ENCODE results near the gene IMMP2L.

The IMMP2L gene

DNA sequence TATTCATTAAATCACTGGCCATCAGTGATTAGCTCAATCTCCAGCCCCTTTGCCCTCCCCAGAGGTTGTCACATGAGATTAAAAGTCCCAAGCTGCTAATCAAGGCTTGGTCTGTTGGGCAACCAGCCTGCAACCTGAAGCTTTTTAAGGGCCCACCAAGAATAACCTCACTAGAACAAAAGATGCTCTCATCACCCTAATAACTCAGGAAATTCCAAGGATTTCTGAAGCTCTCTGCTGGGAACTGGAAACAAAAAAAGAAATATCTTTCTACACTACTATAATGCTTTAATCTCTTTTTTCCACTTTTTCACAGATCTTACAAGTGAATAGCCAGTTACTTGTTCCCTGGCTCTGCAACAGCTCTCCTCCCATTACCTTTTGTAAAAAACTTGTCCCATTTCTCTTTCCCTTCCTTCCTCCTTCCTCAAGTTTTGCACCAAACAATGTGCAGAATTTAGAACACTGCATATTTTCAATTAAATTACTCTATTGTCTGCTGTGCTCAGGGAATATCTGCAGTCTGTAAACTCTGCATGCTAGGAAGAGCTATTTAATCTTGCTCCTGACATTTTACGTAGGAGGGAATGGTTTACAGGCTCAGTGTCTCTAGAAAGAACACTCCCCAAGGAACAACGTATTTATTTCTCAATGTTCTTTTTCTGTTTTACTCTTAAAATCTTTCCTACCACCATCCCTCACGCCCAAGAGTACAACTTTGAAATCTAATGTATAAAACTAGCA, 169.1 kb downstream of the IMMP2L start:
- peak in 1 of 51 donors; percentile 36 for DNase-seq

DNA sequence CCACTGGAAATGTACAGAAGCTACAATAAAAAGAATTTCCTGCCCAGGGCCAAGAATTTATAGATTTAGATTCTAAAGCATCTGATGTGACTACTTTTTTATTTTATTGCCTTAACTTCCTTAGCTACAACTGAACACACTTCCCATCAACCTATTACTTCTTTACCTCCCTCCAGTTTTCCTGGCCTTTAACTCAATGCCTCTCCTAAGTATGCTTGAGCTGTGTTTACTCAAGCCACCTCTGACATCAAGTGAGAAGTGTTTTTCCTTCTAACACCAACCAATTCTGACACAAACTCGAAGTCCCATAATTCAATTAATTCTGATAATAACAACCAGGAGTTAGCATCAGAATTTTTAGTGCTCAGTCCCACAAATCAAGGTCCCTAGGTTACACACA, 170.0 kb downstream of the IMMP2L start:
- DNase-seq = no peak

DNA sequence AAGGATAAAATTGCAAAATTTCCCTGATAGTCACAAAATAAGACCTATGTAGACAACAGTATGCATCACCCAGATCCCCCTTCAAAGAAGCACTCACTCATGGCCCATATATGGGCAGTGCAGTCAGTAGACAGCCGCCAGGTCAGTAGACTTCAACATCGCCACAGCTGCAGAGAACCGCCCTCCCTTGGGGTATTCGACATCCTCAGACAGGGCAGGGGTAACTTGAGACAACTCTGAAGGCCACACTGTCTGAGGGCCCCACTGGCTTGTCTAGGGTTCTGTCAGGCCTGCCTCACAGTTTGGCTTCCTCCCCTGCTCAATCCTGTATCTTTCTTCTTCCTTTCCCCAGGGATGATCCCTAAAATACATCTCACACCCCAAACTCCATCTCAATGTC, 172.3 kb downstream of the IMMP2L start:
- no peak for DNase-seq

DNA sequence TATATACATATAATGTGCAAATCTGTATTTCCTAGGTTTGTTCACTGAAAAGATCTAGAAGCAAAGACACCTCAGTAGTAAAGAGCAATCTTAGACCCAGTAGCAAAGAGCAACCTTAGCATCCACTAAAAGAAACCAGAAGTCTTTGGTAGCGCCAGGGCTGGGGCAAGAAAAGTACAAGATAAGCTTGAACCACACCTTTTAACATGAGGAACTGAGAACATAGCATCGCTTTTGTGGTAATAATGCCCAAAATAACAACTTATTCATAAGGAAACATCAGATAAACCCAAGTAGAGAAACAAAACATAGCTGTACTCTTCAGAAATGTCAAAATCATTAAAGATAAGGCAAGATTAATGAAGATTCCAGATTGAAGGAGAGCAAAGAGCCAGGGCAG, 173.4 kb downstream of the IMMP2L start:
- DNase-seq = no peak

DNA sequence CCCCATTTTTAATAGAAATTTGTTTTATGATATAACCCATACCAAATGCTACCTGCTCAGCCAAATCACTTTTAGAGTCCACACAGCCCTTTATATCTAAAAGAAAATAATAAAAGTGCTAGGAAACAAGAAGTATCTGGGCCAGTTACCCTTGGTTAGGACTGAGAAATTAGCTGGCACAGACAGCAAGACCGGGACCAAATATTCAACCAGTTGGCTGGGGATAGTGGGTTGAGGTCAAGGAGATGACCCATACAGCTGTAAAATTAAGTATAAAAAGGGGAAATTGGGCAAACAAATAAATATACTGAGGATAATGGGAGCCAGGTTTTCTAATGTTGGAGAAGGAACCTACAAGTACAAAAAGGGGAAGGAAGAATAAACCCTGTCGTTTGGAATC, 174.3 kb downstream of the IMMP2L start:
- no peak for DNase-seq

DNA sequence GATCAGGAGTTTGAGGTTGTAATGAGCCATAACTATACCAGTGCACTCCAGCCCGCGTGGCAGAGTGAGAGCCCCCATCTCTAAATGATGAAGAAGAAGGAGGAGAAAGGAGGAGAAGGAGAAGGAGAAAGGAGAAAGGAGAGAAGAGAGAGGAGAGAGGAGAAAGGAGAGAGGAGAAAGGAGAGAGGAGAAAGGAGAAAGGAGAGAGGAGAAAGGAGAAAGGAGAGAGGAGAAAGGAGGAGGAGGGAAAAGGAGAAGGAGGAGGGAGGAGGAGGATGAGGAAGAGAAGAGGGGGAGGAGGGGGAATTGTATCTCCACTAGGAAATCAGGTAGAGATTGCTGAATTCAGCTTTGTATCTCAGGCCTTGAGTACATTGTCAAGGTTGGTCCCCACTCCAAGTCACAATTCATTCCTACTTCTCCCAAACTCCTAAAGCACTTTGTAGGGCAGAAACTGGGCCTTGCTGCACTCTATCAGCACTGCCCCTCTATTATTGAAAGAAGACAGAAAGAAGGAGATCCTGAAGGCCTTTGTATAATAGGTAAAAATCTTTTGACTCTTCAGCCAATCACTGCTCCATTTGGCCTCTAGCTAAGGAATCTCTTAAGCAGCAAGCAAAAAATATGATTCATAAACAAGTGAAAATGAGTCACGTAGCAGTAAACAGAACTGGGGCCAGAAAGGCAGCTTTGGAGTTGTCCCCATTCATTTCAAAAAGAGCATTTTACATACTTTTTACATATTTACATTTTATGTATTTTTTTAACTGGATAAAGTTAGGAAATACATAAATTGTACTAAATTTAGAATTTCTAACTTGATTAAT, 178.0 kb downstream of the IMMP2L start:
- no peak for DNase-seq

DNA sequence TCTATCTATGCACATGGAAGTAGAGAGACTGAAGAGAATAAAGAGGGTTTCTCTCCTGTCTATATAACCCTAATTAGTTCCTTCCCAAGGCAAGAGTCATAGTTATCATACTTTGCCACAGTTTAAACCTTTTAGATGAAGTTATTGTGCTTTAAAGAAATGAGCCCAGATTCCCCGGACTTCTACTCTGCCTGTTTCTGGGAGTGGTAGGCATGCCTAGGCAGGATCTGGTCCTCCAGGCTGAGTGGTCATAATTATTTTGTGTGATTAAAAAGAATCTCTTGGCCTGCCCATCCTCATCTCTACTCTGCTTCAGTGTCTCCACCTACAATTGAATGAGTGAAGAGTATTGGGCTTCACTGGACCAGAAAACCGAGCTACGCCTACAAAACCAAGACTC, 179.2 kb downstream of the IMMP2L start:
- DNase-seq = no peak

DNA sequence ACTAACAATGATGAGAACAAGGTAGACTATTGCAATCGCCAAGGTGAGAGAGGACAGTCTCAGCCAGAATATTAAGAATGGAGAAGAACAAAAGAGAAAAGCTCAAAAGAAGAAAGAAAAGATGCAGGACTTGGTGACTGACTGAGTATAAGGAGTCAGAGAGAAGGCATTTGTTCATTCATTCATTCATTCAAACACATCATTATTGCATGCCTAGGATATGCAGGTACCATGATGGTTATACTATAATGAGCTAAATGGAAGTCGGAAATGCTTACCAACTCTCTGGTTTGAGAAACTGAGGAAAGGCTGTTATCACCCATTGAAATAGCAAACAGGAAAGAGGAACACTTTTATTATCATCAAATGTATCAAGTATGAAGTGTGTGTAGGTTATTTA, 180.7 kb downstream of the IMMP2L start:
- no peak for DNase-seq

DNA sequence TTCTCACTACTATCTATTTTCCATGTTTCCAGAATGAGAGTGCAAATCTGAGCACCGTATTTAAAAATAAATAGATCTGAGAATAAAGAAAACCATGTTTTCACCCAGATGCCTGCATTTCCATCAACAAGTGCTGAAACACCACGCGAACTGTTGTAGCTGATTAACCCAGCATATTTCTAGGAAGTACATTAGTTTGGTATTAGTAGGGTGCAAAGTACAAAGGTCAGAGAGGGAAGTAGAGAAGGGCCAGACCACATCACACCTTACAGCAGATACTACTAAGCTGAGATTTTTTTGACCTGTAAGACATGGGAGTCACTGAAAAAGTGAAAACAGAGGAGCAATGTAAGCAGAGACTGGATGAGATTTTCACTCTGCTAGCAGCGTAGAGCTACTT, 181.3 kb downstream of the IMMP2L start:
- no peak for DNase-seq

DNA sequence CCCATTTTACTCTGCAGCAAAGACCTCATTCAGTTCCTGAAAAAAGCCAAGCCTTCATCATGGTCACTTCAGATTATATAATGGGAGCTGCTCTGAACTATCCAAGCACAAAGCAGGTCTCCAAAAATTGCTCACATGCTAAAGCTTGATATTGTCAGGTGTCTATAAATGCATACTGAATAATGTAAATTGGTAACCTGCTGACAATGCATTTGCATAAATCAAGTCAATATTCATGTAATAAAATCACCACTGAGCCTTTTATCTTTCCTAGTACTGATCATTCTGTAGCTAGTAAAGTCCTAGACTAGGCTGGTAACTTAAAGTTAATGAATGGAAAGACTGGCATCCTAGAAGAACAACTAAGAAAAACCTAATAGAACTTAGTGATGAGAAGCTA, 188.3 kb downstream of the IMMP2L start:
- DNase-seq = no peak

DNA sequence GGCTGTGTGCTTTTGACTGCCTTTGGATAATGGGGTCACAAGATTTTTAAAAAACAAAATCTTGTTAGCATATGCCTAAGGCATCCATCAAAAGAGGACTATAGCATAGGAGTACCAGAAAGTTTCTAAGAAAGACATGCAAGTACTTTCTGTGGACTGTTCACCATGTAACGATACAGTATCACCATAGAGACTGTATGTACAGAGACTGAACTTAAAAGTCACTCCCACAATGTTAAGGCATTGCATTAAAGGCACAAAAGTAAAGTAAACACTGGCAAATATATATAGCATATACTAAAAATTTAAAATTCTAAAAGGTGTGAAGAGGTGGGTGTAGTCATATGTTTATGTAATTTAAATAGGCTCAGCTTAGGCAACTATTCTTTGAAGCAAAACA, 190.9 kb downstream of the IMMP2L start:
- no peak for DNase-seq

DNA sequence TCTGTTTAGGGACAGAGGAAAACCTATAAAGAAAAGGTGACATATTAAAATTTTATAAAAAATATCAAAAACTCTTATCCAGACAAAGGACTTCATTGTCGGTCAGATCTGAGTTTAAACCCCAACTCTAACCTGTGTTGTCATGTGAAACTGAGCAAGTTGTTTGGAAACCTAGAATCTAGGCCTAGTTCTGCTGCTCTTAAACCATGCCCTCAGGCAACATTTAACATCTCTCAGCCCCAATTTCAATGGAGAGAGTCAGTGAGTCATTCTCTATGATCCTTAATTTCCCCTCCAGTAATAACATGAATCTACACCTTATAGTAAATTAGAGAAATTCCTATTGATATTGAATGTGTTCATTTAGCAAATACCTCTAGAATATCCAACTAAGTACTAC, 192.3 kb downstream of the IMMP2L start:
- DNase-seq = no peak

DNA sequence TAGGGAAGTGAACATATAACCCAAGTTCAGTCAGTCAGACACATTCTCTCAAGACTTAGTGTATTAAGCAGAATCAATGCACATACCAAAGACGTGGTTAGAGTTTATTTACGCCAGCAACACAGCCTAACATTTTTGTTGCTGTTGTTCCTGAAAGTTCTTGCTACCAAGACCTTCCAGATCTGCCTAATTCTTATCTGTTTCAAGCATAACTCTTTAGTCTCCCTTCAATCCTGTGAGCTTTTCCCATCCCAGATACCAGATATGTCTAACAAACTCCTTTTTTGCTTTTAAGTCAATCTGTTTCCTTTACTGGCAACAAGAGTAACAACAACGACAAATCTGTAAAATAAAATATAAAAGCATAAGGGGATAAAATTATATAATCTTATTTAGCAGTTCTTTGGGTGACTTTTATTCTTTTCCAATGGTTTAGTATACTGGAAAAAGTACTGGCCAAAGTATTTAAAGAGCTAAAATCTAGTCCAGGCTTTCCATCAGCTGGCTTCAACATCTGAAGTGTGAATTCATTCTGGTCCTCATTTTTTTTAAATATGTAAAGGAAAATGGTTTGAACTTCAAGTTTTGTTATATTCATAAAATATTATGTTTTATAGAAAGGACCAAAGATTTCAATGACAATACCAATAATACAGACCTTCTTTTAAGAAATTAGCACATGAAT, 193.8 kb downstream of the IMMP2L start:
- DNase-seq = no peak

DNA sequence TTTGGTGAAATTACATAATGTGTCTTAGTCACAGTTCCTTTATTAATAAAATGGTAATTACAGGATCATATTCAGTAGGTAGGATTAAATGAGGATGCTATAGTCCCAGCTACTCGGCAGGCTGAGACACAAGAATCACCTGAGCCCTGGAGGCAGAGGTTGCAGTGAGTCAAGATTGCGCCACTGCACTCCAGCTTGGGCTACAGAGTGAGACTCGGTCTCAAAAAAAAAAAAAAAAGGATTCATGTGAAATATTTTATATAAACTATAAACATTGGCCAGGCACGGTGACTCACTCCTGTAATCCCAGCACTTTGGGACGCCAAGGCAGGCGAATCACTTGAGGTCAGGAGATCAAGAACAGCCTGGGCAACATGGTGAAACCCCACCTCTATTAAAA, 197.9 kb downstream of the IMMP2L start:
- DNase-seq = no peak

DNA sequence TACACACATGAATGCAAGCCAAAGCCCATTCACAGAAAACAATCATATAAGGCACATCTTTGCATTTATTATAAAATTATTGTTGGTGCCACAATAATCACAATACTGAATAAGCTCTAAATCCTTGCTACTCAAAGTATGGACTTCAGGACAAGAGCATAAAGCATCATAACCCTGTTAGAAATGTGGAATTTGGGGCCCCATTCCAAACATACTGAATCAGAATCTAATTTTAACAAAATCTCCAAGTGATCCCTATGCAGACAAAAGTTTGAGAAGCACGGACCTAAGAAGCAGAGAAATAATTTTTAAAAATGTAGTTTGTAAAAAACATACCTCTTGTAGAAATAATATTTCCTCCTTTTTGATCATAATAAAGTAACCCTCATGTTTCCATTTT, 199.2 kb downstream of the IMMP2L start:
- DNase-seq = no peak

DNA sequence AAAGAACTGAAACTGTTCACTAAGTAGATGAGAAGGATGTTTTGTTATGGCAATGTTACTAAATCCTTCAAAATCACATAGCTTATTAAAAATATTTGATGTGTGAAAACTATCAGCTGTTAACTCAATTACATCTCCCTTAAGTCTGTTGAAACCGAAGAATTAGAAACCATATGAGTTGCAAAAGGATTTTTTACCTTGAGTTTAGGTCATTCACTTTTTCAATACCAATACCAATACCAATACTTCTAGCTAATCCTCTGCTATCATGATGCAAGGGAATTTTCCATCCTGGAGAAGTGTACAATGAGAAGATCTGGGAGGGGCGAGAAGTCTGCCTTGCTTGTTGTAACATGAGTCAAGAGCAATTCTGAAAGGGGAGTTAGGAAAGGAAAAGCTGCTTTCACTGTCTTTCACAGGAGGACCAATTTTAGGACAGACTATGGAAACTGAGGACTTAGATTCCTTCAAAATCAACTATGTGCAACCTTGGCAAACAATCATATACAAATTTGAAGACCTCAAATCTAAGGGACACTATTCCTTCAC, 199.7 kb downstream of the IMMP2L start:
- no peak for DNase-seq

DNA sequence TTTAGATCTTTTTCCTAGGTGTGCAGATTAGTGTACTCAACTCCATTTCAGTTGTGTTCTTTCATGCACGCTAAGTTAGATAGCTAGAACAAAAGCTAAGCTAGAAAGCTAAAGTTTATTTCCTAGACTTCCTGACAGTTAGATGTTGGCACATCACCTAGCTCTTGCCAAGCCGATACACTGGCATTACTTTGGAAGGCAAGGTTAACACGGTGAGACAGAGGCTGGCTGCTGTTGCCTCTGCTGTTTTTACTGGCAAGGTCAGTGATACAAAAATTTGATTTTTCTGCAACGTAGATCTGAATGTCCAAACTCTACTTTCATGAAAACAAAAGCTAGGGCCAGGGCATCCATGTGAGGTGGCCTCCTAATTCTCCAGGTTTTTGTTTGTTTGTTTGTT, 203.4 kb downstream of the IMMP2L start:
- DNase-seq = no peak

DNA sequence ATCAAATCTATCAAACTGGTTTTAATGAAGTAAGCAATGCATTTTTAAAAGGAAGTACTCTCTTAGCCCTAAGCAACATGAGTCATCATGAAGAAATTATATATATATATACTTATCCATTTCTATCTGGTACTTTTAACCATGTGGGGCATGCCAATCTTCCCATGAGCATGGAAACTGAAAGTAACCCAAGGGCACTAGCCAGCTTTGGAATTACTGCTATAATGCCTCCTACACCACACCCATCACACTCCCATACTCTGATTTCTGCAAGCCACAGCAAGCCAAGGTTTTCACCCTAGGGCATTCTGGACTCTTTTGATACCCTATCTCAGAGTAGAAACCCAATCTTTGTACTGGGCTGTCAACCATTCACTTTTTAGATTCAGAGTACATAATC, 204.6 kb downstream of the IMMP2L start:
- no peak for DNase-seq

DNA sequence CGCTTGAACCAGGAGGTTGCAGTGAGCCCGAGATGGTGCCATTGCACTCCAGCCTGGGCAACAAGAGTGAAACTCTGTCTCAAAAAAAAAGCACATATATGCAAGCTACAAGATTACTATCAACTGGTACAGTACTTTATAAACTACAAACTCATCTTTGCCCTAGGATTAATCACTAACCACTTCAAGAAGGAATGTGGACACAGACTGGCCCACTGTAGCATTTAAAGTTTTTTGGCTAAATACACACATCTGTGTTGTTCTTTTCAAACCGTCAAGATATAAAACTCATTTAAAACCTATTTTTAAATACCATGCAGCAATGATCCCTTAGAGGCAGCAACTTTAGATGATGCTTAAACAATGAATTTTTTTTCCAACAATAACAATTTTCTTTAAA, 205.4 kb downstream of the IMMP2L start:
- no peak for DNase-seq

DNA sequence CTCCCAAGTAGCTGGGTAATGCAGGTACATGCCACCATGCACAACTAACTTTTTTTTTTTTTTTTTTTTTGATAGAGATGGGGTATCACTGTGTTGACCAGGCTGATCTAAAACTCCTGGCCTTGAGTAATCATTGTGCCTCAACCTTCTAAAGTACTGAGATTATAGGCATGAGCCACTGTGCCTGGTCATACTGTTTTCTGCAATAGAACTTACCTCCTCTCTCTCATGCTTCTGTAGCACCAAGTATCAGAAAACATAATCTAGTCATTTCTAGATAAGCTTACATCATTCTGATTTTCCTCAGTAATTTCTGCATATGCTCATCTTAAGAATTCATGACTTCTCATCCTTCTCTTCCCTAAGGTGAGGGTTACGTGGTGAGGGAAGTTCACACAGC, 210.0 kb downstream of the IMMP2L start:
- no peak for DNase-seq

DNA sequence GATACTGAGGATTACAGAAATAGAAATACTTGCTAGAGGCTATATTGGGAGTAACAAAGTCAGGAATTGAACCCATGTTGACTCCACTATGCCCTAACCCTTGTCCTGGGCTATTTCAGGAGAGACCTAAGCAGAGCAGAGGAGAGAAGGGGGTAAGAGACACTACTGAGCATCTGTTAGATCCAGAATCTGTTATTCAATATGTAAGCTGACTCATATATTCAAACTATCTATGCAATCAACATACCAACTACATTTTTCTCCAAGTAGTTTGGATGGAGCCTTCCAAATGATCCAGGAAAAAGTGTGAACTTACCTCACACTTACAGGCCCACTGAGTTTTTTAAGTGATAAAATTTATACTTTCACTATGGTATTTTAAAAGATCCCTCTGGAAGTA, 216.1 kb downstream of the IMMP2L start:
- DNase-seq = no peak

DNA sequence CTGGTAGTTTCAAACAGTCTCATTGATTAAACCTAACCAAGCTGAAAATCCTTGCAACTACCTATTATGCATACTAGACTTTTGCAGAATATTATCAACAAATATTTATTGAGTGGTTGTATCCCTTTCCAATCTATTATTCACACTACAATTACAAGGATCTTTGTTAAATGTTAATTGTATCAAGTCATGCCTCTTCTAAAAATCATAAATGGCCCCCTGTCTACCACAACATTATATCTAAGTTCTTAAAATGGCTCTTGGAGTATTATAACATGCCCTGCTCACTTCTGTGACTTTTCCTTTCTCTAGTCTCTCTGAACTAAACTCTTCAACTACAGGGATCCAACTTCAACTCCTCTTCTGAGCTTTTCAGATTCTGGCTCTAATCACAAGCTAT, 219.3 kb downstream of the IMMP2L start:
- DNase-seq = no peak
